Ammon's horn (tissue), 1 donor: ENCODE measurements around the gene PTPRK.

Source experiments
- DNase-seq: peaks from one replicate; pipeline ENCODE4 v3.0.0-alpha.2; 2016; ENCODE audit warnings: low spot score

PTPRK gene

GRCh38 chr6:127923135-127923534 is 597.3 kb downstream of the PTPRK start:
- DNase-seq = no peak

DNA sequence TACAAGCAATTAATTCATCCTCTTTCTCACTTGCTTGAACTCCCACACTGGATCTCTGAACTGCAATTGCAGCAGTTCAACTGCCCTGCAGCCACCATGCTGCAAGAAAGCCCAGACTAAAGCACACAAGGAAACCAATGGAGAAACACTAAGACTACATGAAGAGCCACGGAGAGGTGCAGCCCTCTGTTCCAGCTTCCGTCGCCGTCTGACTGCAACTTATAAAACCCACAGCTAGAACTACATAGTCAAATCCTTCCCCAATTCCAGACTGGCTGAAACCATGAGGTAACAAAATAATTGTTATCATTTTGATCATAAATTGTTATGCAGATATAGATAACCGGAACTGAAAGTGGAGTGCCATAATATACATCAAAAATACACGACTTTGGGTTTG is 598.4 kb downstream of the PTPRK start:
- no peak for DNase-seq

DNA sequence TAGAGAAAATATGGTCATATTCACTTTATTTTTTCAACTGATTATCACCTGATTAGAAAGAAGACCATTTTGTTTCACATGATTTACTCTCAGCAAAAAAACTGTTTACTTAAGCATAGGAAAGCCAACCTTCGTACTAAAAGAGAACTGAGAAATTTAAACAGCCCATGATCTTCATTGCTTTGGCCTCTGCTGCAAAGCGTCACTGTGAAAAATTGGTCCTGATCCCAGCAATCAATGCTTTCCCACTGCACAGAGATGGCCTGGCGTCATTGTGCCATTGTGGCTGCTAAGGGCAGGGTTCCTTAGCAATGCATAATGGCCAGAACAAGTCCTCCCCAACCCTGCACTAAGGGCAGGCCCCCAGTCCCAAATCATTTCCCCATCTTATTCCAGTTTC is 599.6 kb downstream of the PTPRK start:
- peak; percentile 8 for DNase-seq
